K562 (cell line): Measurements from ENCODE around the gene TMEM135. TPM values are rescaled to one million over a fixed set of nuclear protein-coding genes. Genes with fewer than 3 reads are reported as not detected.

ENCODE experiments used
- ATAC-seq: fragments of 200-7000 bp; cut with Tn5 transposase; 3 replicates; pipeline ENCODE4 v1.9.1; 2020; ENCODE audit warnings: moderate library complexity
- BruUV-seq: library from RNA; stranded (reverse); fragments of 400-500 nt; replicated peaks from 2 replicates; lab custom pipeline; 2021; lab: Mats Ljungman, UMichigan
- CTCF ChIA-PET: fragments of 300-600 bp; formaldehyde crosslinking; extraction: SDS; loops from one replicate; lab custom pipeline; 2021; ENCODE audit warnings: low intra/inter-chr PET ratio; lab: Yijun Ruan, JAX
- POLR2A ChIA-PET: fragments of 300-600, 350-650 bp; sonication (Branson Sonifier 250); formaldehyde crosslinking; extraction: SDS; loops from one replicate; lab custom pipeline; 2021; ENCODE audit warnings: antibody characterized with exemption, inconsistent platforms; lab: Yijun Ruan, JAX
- DNase-seq, 4 experiments: peaks; one replicate each; pipeline versions ENCODE4 v3.0.0 to v3.0.0-alpha.2; 2011 to 2018; ENCODE audit warnings: low spot score in 3 of 4, mixed read lengths in 3 of 4; ENCODE audit errors: extremely low read depth in 1 of 4
- FAIRE-seq: peaks from 2 replicates; lab custom pipeline; 2011; peaks lifted over from hg19 to GRCh38; lab: Jason Lieb, UNC
- H2AFZ ChIP-seq: 2 replicates; pipeline ENCODE4 v1.6.0; 2011; ENCODE audit warnings: low read depth, low read length, control low read depth, inconsistent platforms
- H3K27ac ChIP-seq: fragments of 200-600 bp; 3 replicates; pipeline ENCODE4 v1.8.0; 2011; ENCODE audit warnings: low read depth, mild to moderate bottlenecking, control low read depth, inconsistent platforms, low read length, moderate library complexity, mixed read lengths; ENCODE audit errors: extremely low read depth
- H3K27me3 ChIP-seq, 2 experiments: fragments of 300-600 bp in 1 of 2; 2 replicates in 1 of 2; 3 replicates in 1 of 2; pipeline versions ENCODE4 v1.6.0 to v1.8.0; 2011; ENCODE audit warnings: inconsistent platforms in 2 of 2, low read length in 2 of 2, mild to moderate bottlenecking in 1 of 2, mixed read lengths in 1 of 2, moderate library complexity in 1 of 2; ENCODE audit not compliant: control insufficient read depth in 2 of 2, insufficient read depth in 2 of 2
- H3K36me3 ChIP-seq: fragments of 300-600 bp; 3 replicates; pipeline ENCODE4 v1.8.0; 2011; ENCODE audit warnings: mild to moderate bottlenecking, low read length, inconsistent platforms; ENCODE audit not compliant: control insufficient read depth, insufficient read depth
- H3K4me1 ChIP-seq, 2 experiments: fragments of 200-600 bp in 1 of 2; replicated peaks in 1 of 2; 2 replicates in 1 of 2; 3 replicates in 1 of 2; pipeline versions ENCODE4 v1.5.1 to v1.8.0; 2011; ENCODE audit warnings: inconsistent platforms in 2 of 2, low read length in 2 of 2, mild to moderate bottlenecking in 1 of 2, mixed read lengths in 1 of 2, moderate library complexity in 1 of 2; ENCODE audit not compliant: control insufficient read depth in 2 of 2, insufficient read depth in 2 of 2
- H3K4me2 ChIP-seq: 2 replicates; pipeline ENCODE4 v1.6.1; 2011; ENCODE audit warnings: low read length, control low read depth, inconsistent platforms, mixed read lengths; ENCODE audit not compliant: insufficient read depth
- H3K4me3 ChIP-seq: fragments of 200-600 bp; sonication (generic), shearing (Covaris generic); 2 replicates; pipeline ENCODE4 v1.5.1; 2016; ENCODE audit warnings: control low read depth, inconsistent platforms
- H3K79me2 ChIP-seq: fragments of 200-600 bp; 3 replicates; pipeline ENCODE4 v1.8.0; 2011; ENCODE audit warnings: low read length, inconsistent platforms; ENCODE audit not compliant: control insufficient read depth, insufficient read depth
- H3K9ac ChIP-seq, 2 experiments: 2 replicates each; pipeline versions ENCODE4 v1.6.0 to v1.6.1; 2011; ENCODE audit warnings: low read depth in 2 of 2, low read length in 2 of 2, control low read depth in 1 of 2, inconsistent platforms in 1 of 2, mild to moderate bottlenecking in 1 of 2, mixed read lengths in 1 of 2; ENCODE audit not compliant: insufficient read depth in 1 of 2
- H3K9me1 ChIP-seq: one replicate; pipeline ENCODE4 v1.6.0; 2011; ENCODE audit warnings: inconsistent platforms, mild to moderate bottlenecking, low read length, moderate library complexity; ENCODE audit not compliant: control insufficient read depth, insufficient read depth
- H3K9me3 ChIP-seq: replicated peaks from 2 replicates; pipeline ENCODE4 v1.5.1; 2011; ENCODE audit warnings: low read depth, low read length, inconsistent platforms; ENCODE audit not compliant: control insufficient read depth, insufficient read depth
- H4K20me1 ChIP-seq: replicated peaks from 2 replicates; pipeline ENCODE4 v1.6.1; 2011; ENCODE audit warnings: low read length, inconsistent platforms, mixed read lengths; ENCODE audit not compliant: control insufficient read depth, insufficient read depth
- ATF1 ChIP-seq, 2 experiments: fragments of 450-650 bp in 1 of 2; IDR thresholded peaks; 2 replicates each; pipeline ENCODE4 v1.6.1; 2016; ENCODE audit warnings: missing compliant biosample characterization in 1 of 2, missing genetic modification characterization in 1 of 2
- KDM1A ChIP-seq, 2 experiments: fragments of 450-650 bp; IDR thresholded peaks; 2 replicates each; pipeline ENCODE4 v1.6.1; 2016; ENCODE audit warnings: mild to moderate bottlenecking in 2 of 2
- POLR3G ChIP-seq: IDR thresholded peaks from 2 replicates; pipeline ENCODE4 v1.6.1; 2011; ENCODE audit not compliant: insufficient read length, insufficient replicate concordance; ENCODE audit errors: extremely low read depth
- SIRT6 ChIP-seq: IDR thresholded peaks from one replicate; pipeline ENCODE4 v1.6.1; 2012; ENCODE audit warnings: low read depth, mild to moderate bottlenecking, control low read depth, inconsistent platforms, low read length, moderate library complexity
- ZNF197 ChIP-seq: fragments of 200-800 bp; sonication (Bioruptor generic); IDR thresholded peaks from 2 replicates; pipeline ENCODE4 v1.6.1; 2016; ENCODE audit warnings: low read depth, missing genetic modification characterization, missing compliant biosample characterization
- in situ Hi-C: fragments of 300-500 bp; cut with MboI; formaldehyde crosslinking; loops from 4 replicates; pipeline ENCODE4 v1.15.0; 2018; ENCODE audit warnings: inconsistent platforms, mixed read lengths
- intact Hi-C: fragments of 100-400 bp; cut with micrococcal nuclease; formaldehyde crosslinking; loops from 2 replicates; pipeline ENCODE4 v1.14.2; 2022
- polyA plus RNA-seq, 8 experiments: library from polyadenylated mRNA; depleted of rRNA in 4 of 8; stranded (reverse) in 5 of 8; unstranded in 3 of 8; fragments of >200 nt; fragmentation: Nextera tagmentation in 2 of 8; fragmentation: Illumina TruSeq in 1 of 8; extraction: Ambion mirVana in 2 of 8; extraction: Trizol in 1 of 8; gene quantifications; 2 replicates each; pipeline versions ENCODE4 v1.2.1 to v1.2.3, GENCODE V29; 2011 to 2014; ENCODE audit warnings: inconsistent platforms in 1 of 8, missing spikeins in 1 of 8
- total RNA-seq, 7 experiments: library from RNA; depleted of rRNA in 6 of 7; stranded (reverse); fragments of >200 nt in 6 of 7; fragmentation: Illumina TruSeq in 2 of 7; extraction: Trizol in 2 of 7; gene quantifications; 2 replicates each; pipeline versions ENCODE4 v1.2.1 to v1.2.3, GENCODE V29; 2011 to 2021; ENCODE audit warnings: low replicate concordance in 1 of 7
- TF ChIP-seq, protein P1 (sequence below): fragments of 450-650 bp; formaldehyde crosslinking; IDR thresholded peaks from 2 replicates; pipeline ENCODE4 v1.4.0; 2020; ENCODE audit warnings: mild to moderate bottlenecking, moderate library complexity

The TMEM135 gene
- total and polyA plus RNA-seq, 9 of the 15 experiments (the other 6 are each of a cell fraction or from before 2014, with no cell fraction given), result 17.3 to 53.6 (median 24.9) TPM

DNA sequence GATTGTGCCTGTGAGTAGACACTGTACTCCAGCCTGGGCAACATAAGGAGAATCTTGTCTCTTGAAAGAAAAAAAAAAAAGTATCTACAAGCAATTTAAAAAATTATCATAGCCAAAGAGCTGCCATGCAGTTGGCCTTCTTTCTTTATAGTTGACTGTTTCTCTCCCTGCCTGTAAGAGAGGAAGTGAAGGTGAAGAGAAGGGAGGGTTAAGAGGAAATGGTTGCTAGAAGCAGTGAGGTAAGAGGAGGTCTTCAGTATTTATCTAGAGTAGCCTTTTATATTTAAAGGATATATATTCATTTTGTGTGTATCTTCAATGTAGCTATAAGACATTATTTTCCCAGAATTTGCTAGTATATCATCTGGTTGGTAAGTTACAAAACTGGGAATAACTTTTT, 217.9 kb downstream of the TMEM135 start:
- BruUV-seq, result no TSS peak
- ATAC-seq (no peak), DNase-seq (no peak), FAIRE-seq (no peak)
- CTCF ChIA-PET, result no interaction called here
- H3K4me1 ChIP-seq, result 0 out of 5 replicates have a peak, but pooled peaks cover 0 to 3% of the 10 kb centered on the region in 2 experiments
- no peak overlapping the region for H3K4me3 ChIP-seq
- no peak overlapping the region for H2AFZ ChIP-seq
- no peaks in the 10 kb centered on the region for H4K20me1 ChIP-seq
- intact Hi-C loops, result no loop called here
- no peak overlapping the region for H3K4me2 ChIP-seq
- no peaks in the 10 kb centered on the region for H3K9me3 ChIP-seq
- no peak overlapping the region for H3K9ac ChIP-seq
- no peaks in the 10 kb centered on the region for H3K27me3 ChIP-seq
- H3K36me3 ChIP-seq, result no peaks in the 10 kb centered on the region
- POLR2A ChIA-PET, result interaction anchor here (1.2 kb wide), 1 partner anchor 22 kb away, joined by 3 read pairs; no protein-coding TSS in a partner anchor
- H3K9me1 ChIP-seq, result no peaks in the 10 kb centered on the region
- 0 out of 3 replicates have a peak, but pooled peaks cover 3% of the 10 kb centered on the region for H3K79me2 ChIP-seq
- TF ChIP-seq POLR3G (no peak), KDM1A (IDR thresholded peaks at IDR 0.05) (no peak), SIRT6 (no peak), ZNF197 (CRISPR knock-in tag) (no peak), ATF1 (CRISPR knock-in tag; IDR thresholded peaks at IDR 0.05) (no peak), ATF1 (tag; IDR thresholded peaks at IDR 0.05) (no peak)
- TF ChIP-seq, protein P1, sequence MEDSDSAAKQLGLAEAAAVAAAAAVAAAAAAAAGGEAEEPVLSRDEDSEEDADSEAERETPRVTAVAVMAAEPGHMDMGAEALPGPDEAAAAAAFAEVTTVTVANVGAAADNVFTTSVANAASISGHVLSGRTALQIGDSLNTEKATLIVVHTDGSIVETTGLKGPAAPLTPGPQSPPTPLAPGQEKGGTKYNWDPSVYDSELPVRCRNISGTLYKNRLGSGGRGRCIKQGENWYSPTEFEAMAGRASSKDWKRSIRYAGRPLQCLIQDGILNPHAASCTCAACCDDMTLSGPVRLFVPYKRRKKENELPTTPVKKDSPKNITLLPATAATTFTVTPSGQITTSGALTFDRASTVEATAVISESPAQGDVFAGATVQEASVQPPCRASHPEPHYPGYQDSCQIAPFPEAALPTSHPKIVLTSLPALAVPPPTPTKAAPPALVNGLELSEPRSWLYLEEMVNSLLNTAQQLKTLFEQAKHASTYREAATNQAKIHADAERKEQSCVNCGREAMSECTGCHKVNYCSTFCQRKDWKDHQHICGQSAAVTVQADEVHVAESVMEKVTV (CRISPR knock-in tag), result no peak
- H3K27ac ChIP-seq, result no peak overlapping the region
- in situ Hi-C loops, result no loop called here
